GM18907 (cell line): ENCODE results near the gene SYTL2.

ENCODE experiments used
- ATAC-seq: cut with Tn5 transposase; IDR thresholded peaks from one replicate; pipeline ENCODE4 v1.9.1; 2021; ENCODE audit warnings: mild to moderate bottlenecking, moderate library complexity; ENCODE audit not compliant: unreplicated experiment

Gene SYTL2

GRCh38 chr11:85764796-85765195 is 46.1 kb downstream of the SYTL2 start:
- ATAC-seq = no peak

GRCh38 chr11:85762226-85762625 is 48.7 kb downstream of the SYTL2 start:
- no peak for ATAC-seq

GRCh38 chr11:85759915-85760314 is 51.0 kb downstream of the SYTL2 start:
- ATAC-seq = no peak

- ATAC-seq = no peak
Observed at GRCh38 chr11:85758480-85759039, 52.4 kb downstream of the SYTL2 start.

GRCh38 chr11:85758026-85758425 is 52.9 kb downstream of the SYTL2 start:
- ATAC-seq = no peak

- no peak for ATAC-seq
Observed at GRCh38 chr11:85756401-85757200, 54.3 kb downstream of the SYTL2 start.

- ATAC-seq = no peak
Observed at GRCh38 chr11:85755701-85756100, 55.2 kb downstream of the SYTL2 start.

GRCh38 chr11:85755285-85755684 is 55.7 kb downstream of the SYTL2 start:
- no peak for ATAC-seq

- ATAC-seq = no peak
Observed at GRCh38 chr11:85752890-85753581, 57.9 kb downstream of the SYTL2 start.

GRCh38 chr11:85752201-85752889 is 58.6 kb downstream of the SYTL2 start:
- ATAC-seq = no peak

- no peak for ATAC-seq
Observed at GRCh38 chr11:85751724-85752123, 59.2 kb downstream of the SYTL2 start.

GRCh38 chr11:85750646-85751045 is 60.3 kb downstream of the SYTL2 start:
- no peak for ATAC-seq

GRCh38 chr11:85749884-85750283 is 61.1 kb downstream of the SYTL2 start:
- no peak for ATAC-seq

- no peak for ATAC-seq
Observed at GRCh38 chr11:85749287-85749834, 61.6 kb downstream of the SYTL2 start.

- ATAC-seq = no peak
Observed at GRCh38 chr11:85748455-85748891, 62.5 kb downstream of the SYTL2 start.

- no peak for ATAC-seq
Observed at GRCh38 chr11:85746670-85747069, 64.3 kb downstream of the SYTL2 start.

- ATAC-seq = no peak
Observed at GRCh38 chr11:85745626-85746025, 65.3 kb downstream of the SYTL2 start.

GRCh38 chr11:85742873-85743275 is 68.1 kb downstream of the SYTL2 start:
- ATAC-seq = no peak

GRCh38 chr11:85742348-85742747 is 68.6 kb downstream of the SYTL2 start:
- no peak for ATAC-seq

GRCh38 chr11:85740481-85741400 is 70.2 kb downstream of the SYTL2 start:
- ATAC-seq = no peak
